ENCODE measurements around the gene GOLGA6B.
"Not testable (repeated sequence)": the region's sequence is repeated elsewhere in the genome, so short reads cannot be mapped to it uniquely, and the experiment has no call there.

Gene GOLGA6B

GRCh38 chr15:72665706-72666105 lies 11.2 kb downstream of the GOLGA6B start:
- not testable (repeated sequence) for DNase-seq (ENCODE audit: low read depth, low spot score)

GRCh38 chr15:72669803-72670202 lies 15.3 kb downstream of the GOLGA6B start:
- not testable (repeated sequence) for DNase-seq (ENCODE audit: low read depth, low spot score)

GRCh38 chr15:72670656-72671352 lies 16.3 kb downstream of the GOLGA6B start:
- DNase-seq (ENCODE audit: low read depth, low spot score) = not testable (repeated sequence)

GRCh38 chr15:72671525-72671924 lies 17.0 kb downstream of the GOLGA6B start:
- DNase-seq (ENCODE audit: low read depth, low spot score) = no peak

GRCh38 chr15:72676838-72677237 lies 22.3 kb downstream of the GOLGA6B start:
- no peak for DNase-seq (ENCODE audit: low read depth, low spot score)

DNA sequence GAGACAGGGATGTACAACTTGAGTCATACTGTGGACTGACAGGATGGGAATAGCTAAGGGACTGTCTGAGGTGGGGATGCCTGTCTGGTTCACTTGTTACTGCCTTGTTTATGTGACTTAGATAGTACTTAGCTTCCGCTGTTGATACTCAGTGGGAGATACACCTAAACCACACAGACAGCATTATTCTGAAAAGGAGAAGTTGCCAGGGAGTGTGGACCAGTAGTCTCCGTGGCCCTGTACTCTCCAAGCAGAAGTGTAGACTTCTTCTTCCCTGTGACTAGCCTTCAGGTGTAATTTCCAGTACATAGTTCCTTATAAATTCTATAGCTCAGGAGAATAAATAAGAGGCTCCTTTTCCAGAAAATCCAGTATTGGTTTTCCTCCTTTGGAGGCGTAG lies 26.4 kb downstream of the GOLGA6B start:
- DNase-seq (ENCODE audit: low read depth, low spot score) = no peak

- DNase-seq (ENCODE audit: low read depth, low spot score) = no peak
These were observed 28.3 kb downstream of the GOLGA6B start for GRCh38 chr15:72682772-72683171.

- DNase-seq (ENCODE audit: low read depth, low spot score) = no peak
These were observed 30.9 kb downstream of the GOLGA6B start for GRCh38 chr15:72685301-72685924.

DNA sequence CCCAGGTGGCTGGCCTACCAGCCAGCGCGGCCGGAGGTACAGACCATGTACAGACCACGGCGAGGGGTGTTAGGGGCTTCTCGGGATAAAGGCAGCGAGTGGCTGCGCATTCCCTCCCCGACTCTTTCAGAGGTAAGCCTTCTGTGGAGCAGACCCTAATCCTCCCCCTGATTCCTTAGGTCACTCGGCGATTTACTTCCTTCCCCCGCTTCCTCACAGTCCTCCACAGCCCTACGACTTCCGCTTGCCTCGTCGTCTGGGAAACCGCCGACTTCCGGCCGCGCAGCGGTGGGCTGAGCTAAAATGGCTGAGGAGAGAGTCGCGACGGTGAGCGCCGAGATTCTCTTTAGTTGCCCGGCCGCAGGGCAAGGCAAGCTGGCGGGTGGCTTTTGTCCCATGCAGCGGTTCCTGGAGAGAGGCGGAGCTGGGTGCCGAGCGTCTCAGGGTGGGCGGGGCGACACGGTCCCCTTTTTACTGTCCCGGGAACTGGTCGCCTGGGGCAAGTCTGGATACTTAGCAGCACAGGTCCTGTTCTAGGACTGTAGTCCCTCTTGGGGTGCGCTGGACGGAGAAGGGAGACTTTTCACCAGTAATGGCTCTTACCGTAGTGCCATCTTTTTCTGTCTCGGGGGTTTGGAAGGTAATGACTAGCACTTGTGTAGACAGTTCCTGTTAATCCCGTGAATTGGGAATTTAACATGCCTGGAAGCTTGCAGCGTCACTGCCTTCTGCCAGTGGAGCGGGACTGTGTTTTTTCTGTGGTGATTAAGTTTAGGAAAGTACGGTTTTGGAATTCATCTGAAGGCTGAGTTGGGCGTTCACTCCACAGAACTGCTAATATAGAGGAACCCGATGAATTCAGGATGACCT lies 31.7 kb downstream of the GOLGA6B start, which contains the start of the genes BBS4 and HIGD2B:
BBS4 (plus strand) TSS at position 283 of the 870 bp plus-strand sequence; CDS start at position 304, 21 bp downstream.
HIGD2B (minus strand) TSS at position 258 of the 870 bp plus-strand sequence. CDS start 9,808 bp downstream, outside the sequence.
- DNase-seq (ENCODE audit: low read depth, low spot score) = peak; percentile 52

GRCh38 chr15:72688697-72689096 lies 34.2 kb downstream of the GOLGA6B start:
- DNase-seq (ENCODE audit: low read depth, low spot score) = no peak

DNA sequence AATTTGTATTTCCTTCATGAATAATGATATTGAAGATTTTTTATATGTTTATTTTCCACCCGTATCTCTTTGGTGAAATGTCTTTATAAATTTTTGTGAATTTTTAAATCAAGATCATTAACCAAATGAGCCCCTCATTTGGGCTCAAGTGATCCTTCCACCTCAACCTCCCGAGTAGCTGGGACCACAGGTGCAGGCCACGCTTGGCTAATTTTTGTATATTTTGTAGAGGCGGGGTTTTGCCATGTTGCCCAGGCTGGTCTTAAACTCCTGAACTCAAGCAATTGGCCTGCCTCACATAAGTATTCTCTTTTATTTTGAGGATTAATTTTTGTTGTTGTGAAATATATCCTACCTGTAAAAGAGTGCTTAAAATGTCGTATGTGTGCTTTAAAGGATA lies 36.4 kb downstream of the GOLGA6B start:
- DNase-seq (ENCODE audit: low read depth, low spot score) = no peak

DNA sequence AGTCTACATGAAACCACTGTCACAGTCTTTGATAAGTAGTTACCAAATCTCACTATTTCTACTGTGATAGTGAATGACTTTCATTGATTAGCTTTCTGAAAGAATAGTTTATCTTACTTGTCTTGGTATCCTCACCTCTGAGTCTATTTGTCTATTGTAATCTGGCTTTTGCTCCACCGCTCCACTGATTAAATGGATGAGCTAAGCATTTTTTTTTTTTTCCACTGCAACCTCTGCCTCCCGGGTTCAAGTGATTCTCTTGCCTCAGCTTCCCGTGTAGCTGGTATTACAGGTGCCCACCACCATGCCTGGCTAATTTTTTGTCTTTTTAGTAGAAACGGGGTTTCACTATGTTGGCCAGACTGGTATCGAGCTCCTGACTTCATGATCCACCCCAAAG lies 44.4 kb downstream of the GOLGA6B start:
- DNase-seq (ENCODE audit: low read depth, low spot score) = no peak

DNA sequence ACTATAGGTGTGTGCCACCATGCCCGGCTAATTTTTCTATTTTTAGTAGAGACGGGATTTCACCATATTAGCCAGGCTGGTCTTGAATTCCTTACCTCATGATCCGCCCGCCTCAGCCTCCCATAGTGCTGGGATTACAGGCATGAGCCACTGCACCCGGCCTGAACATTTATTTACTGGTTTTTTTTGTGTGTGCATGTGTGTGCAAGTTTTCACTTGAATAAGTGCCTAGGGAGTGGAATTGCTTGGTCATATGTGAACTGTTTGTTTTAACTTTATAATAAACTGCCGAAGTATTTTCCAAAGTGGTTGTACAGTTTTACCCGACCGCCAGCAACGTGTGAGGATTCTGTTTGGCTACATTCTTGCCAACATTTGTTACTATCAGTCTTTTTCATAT lies 45.6 kb downstream of the GOLGA6B start:
- no peak for DNase-seq (ENCODE audit: low read depth, low spot score)

GRCh38 chr15:72706266-72706665 lies 51.8 kb downstream of the GOLGA6B start:
- DNase-seq (ENCODE audit: low read depth, low spot score) = no peak

GRCh38 chr15:72708551-72709303 lies 54.2 kb downstream of the GOLGA6B start:
- not testable (repeated sequence) for DNase-seq (ENCODE audit: low read depth, low spot score)
